Astrocyte (in vitro differentiated cells and primary cell): Measurements from ENCODE around the gene SLC6A3.

Source experiments
- CTCF ChIP-seq: IDR thresholded peaks from 2 replicates; pipeline ENCODE4 v1.5.1; 2011; ENCODE audit warnings: low read depth, mild to moderate bottlenecking, inconsistent platforms, low read length, moderate library complexity; ENCODE audit not compliant: insufficient read depth
- EZH2 ChIP-seq: IDR thresholded peaks from 2 replicates; pipeline ENCODE4 v1.6.1; 2012; ENCODE audit warnings: mild to moderate bottlenecking, low read length, inconsistent platforms; ENCODE audit not compliant: insufficient read depth

DNA sequence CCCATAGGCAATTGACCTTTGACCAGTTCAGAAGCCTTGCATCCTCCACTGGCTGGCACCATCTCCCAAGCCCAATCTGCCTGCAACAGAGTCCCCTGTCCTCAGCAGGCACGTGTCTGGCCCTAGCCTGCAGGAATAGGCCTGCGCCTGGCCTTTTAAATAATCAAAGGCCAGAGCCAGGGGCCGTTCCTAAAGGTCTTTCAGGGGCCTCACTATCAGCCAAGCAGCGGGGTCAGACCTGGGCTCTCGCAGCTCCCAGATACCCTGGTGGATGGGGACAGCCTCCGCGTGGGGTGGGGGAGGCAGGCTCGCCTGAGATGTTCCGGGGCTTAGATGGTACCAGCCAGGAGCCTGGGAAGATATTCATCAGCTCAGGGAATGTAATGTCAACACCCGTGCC, 32.6 kb downstream of the SLC6A3 start:
- TF ChIP-seq CTCF (no peak), EZH2 (no peak)
